Astrocyte (in vitro differentiated cells and primary cell): ENCODE measurements around the gene ZNF8. TPM values are rescaled to one million over a fixed set of nuclear protein-coding genes. Genes with fewer than 3 reads are reported as not detected.

Experiments
- DNase-seq: peaks from one replicate; pipeline ENCODE4 v3.0.0-alpha.2; 2010; ENCODE audit warnings: low read depth
- FAIRE-seq: peaks from 2 replicates; lab custom pipeline; 2011; peaks lifted over from hg19 to GRCh38; lab: Jason Lieb, UNC
- H2AFZ ChIP-seq: 2 replicates; pipeline ENCODE4 v1.6.0; 2012; ENCODE audit warnings: low read depth, low read length, inconsistent platforms
- H3K27ac ChIP-seq: 2 replicates; pipeline ENCODE4 v1.5.1; 2011; ENCODE audit warnings: low read depth, low read length, inconsistent platforms
- H3K27me3 ChIP-seq: 2 replicates; pipeline ENCODE4 v1.6.0; 2011; ENCODE audit warnings: low read length, inconsistent platforms; ENCODE audit not compliant: insufficient read depth
- H3K36me3 ChIP-seq: 2 replicates; pipeline ENCODE4 v1.5.1; 2011; ENCODE audit warnings: low read length, inconsistent platforms; ENCODE audit not compliant: insufficient read depth
- H3K4me1 ChIP-seq: 2 replicates; pipeline ENCODE4 v1.5.1; 2011; ENCODE audit warnings: low read length, inconsistent platforms; ENCODE audit not compliant: insufficient read depth
- H3K4me2 ChIP-seq: 2 replicates; pipeline ENCODE4 v1.6.0; 2012; ENCODE audit warnings: low read length, inconsistent platforms
- H3K4me3 ChIP-seq: 2 replicates; pipeline ENCODE4 v1.5.1; 2011; ENCODE audit warnings: low read depth, mild to moderate bottlenecking, low read length, inconsistent platforms; ENCODE audit not compliant: insufficient read depth
- H3K79me2 ChIP-seq: 2 replicates; pipeline ENCODE4 v1.6.0; 2012; ENCODE audit warnings: mild to moderate bottlenecking, low read length, inconsistent platforms; ENCODE audit not compliant: insufficient read depth
- H3K9ac ChIP-seq: 2 replicates; pipeline ENCODE4 v1.6.0; 2012; ENCODE audit warnings: mild to moderate bottlenecking, low read length, inconsistent platforms
- H3K9me3 ChIP-seq: 2 replicates; pipeline ENCODE4 v1.5.1; 2012; ENCODE audit warnings: low read depth, mild to moderate bottlenecking, low read length, inconsistent platforms; ENCODE audit not compliant: insufficient read depth
- H4K20me1 ChIP-seq: 2 replicates; pipeline ENCODE4 v1.6.0; 2012; ENCODE audit warnings: low read length, inconsistent platforms; ENCODE audit not compliant: insufficient read depth
- H3K27ac Mint-ChIP-seq: one replicate; pipeline ENCODE4 v1.8.0; 2021; ENCODE audit warnings: mild to moderate bottlenecking, mixed read lengths; ENCODE audit not compliant: unreplicated experiment
- H3K27me3 Mint-ChIP-seq: one replicate; pipeline ENCODE4 v1.8.0; 2021; ENCODE audit warnings: low read depth, mixed read lengths; ENCODE audit not compliant: unreplicated experiment
- H3K36me3 Mint-ChIP-seq: one replicate; pipeline ENCODE4 v1.8.0; 2021; ENCODE audit warnings: low read depth, mixed read lengths; ENCODE audit not compliant: unreplicated experiment
- H3K4me1 Mint-ChIP-seq: one replicate; pipeline ENCODE4 v1.8.0; 2021; ENCODE audit warnings: low read depth, mixed read lengths; ENCODE audit not compliant: unreplicated experiment
- H3K4me3 Mint-ChIP-seq: one replicate; pipeline ENCODE4 v1.8.0; 2021; ENCODE audit warnings: mild to moderate bottlenecking, moderate library complexity, mixed read lengths; ENCODE audit not compliant: unreplicated experiment
- H3K9me3 Mint-ChIP-seq: one replicate; pipeline ENCODE4 v1.8.0; 2021; ENCODE audit warnings: mild to moderate bottlenecking, mixed read lengths; ENCODE audit not compliant: unreplicated experiment
- CTCF ChIP-seq: IDR thresholded peaks from 2 replicates; pipeline ENCODE4 v1.5.1; 2011; ENCODE audit warnings: low read depth, mild to moderate bottlenecking, inconsistent platforms, low read length, moderate library complexity; ENCODE audit not compliant: insufficient read depth
- EZH2 ChIP-seq: IDR thresholded peaks from 2 replicates; pipeline ENCODE4 v1.6.1; 2012; ENCODE audit warnings: mild to moderate bottlenecking, low read length, inconsistent platforms; ENCODE audit not compliant: insufficient read depth
- total RNA-seq: library from RNA; stranded (reverse); gene quantifications from 2 replicates; pipeline ENCODE4 v1.2.1, GENCODE V29; 2021

Gene ZNF8
- total RNA-seq, 1 donor from 2014 or later: 10.0 TPM

GRCh38 chr19:58265100-58265499 is 13.7 kb upstream of the ZNF8 start:
- Mint-ChIP-seq H3K27ac (no peak overlapping the region), H3K36me3 (peaks cover 82% of the 10 kb centered on the region), H3K9me3 (peaks cover 79% of the 10 kb centered on the region), H3K27me3 (no peaks in the 10 kb centered on the region), H3K4me1 (no peaks in the 10 kb centered on the region), H3K4me3 (no peak overlapping the region)
- FAIRE-seq (no peak), DNase-seq (no peak)
- Histone ChIP-seq H3K79me2 (peaks cover 5% of the 10 kb centered on the region), H3K27me3 (no peaks in the 10 kb centered on the region), H3K4me2 (no peak overlapping the region), H4K20me1 (peaks cover 6% of the 10 kb centered on the region), H3K9ac (no peak overlapping the region), H3K4me3 (peak overlapping the region; percentile 3), H3K4me1 (no peaks in the 10 kb centered on the region), H2AFZ (no peak overlapping the region), H3K27ac (no peak overlapping the region), H3K9me3 (peaks cover 70% of the 10 kb centered on the region), H3K36me3 (peaks cover 30% of the 10 kb centered on the region)
- TF ChIP-seq EZH2 (no peak), CTCF (no peak)

DNA sequence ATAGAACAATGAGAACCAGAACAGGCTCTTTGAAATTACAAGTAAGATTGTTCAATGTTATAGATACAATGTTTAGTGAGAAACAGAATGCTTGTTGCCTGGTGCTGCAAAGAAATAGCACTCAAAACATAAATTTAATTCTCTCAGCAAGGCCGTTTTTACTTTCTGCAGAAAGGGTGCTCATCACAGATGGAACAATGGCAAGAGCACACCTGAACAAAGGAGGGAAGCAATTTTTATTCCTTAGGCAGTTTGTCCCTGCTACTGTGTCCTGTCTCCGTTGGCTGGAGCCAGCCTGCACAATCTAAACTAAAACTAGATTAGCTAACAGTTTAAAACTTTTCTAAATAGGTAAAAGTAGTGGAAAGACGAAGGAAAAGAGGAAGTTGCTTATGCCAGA is 10.4 kb upstream of the ZNF8 start:
- FAIRE-seq: no peak
- Histone ChIP-seq H3K27me3 (no peaks in the 10 kb centered on the region), H3K36me3 (peaks cover 6% of the 10 kb centered on the region), H3K4me3 (no peak overlapping the region), H4K20me1 (no peaks in the 10 kb centered on the region), H3K9ac (no peak overlapping the region), H3K27ac (no peak overlapping the region), H3K79me2 (peaks cover 19% of the 10 kb centered on the region), H3K4me2 (no peak overlapping the region), H3K9me3 (peaks cover 52% of the 10 kb centered on the region), H3K4me1 (no peaks in the 10 kb centered on the region), H2AFZ (no peak overlapping the region)
- DNase-seq: no peak
- Mint-ChIP-seq H3K36me3 (peaks cover 74% of the 10 kb centered on the region), H3K9me3 (peaks cover 67% of the 10 kb centered on the region), H3K27ac (no peak overlapping the region), H3K4me1 (no peaks in the 10 kb centered on the region), H3K27me3 (no peaks in the 10 kb centered on the region), H3K4me3 (no peak overlapping the region)
- TF ChIP-seq CTCF: no peak
- TF ChIP-seq EZH2: no peak

DNA sequence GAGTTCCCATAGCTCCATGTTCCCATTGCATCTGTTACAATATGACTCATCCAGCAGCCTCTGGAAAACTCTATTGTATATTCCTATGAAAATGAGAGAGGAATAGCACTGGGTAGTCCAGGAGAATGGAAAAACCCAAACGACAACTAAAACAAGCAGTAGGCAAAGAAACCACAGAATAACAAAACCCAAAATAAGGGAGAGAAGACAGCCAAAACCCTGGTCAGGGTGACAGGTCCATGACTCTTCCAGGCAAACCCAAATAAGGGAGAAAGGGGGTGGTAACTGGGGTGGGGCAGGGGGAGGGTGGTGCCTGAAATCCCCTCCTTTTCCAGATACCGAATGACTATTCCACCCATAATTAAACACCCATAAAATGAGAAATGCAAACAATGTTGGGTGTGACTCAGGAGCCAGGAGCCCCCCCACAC is 4.0 kb upstream of the ZNF8 start:
- H3K4me3 Mint-ChIP-seq: no peak overlapping the region

More for the DNA sequence above, 4.0 kb upstream of the ZNF8 start:
- Histone ChIP-seq H3K4me3 (no peak overlapping the region), H3K4me2 (no peak overlapping the region), H3K27me3 (no peaks in the 10 kb centered on the region), H3K79me2 (peaks cover 39% of the 10 kb centered on the region), H3K36me3 (peaks cover 2% of the 10 kb centered on the region), H4K20me1 (no peaks in the 10 kb centered on the region), H3K4me1 (peaks cover 3% of the 10 kb centered on the region), H3K9ac (no peak overlapping the region), H3K9me3 (peaks cover 17% of the 10 kb centered on the region), H3K27ac (peak overlapping the region; percentile 25), H2AFZ (no peak overlapping the region)
- Mint-ChIP-seq H3K4me1 (peaks cover 10% of the 10 kb centered on the region), H3K27me3 (no peaks in the 10 kb centered on the region), H3K27ac (peak overlapping the region; percentile 16), H3K9me3 (peaks cover 25% of the 10 kb centered on the region), H3K36me3 (peaks cover 52% of the 10 kb centered on the region)
- TF ChIP-seq CTCF (no peak), EZH2 (no peak)
- FAIRE-seq (no peak), DNase-seq (peak; percentile 61)
